ENCODE results near the gene PLCB1. TPM values are rescaled to one million over a fixed set of nuclear protein-coding genes. Genes with fewer than 3 reads are reported as not detected.

Gene PLCB1
- total RNA-seq, 1 experiment from 2014 or later = 11.3 TPM

GRCh38 chr20:8647961-8648441 lies 515.9 kb downstream of the PLCB1 start:
- ChIA-PET POLR2A (no interaction called here), CTCF (no interaction called here)
- Mint-ChIP-seq H3K27ac (no peak overlapping the region; the same call in 1 of the 2 replicates), H3K36me3 (peaks cover 26% of the 10 kb centered on the region), H3K9me3 (peaks cover 22% of the 10 kb centered on the region), H3K4me1 (peaks cover 3% of the 10 kb centered on the region; the same call in 1 of the 2 replicates), H3K27me3 (ENCODE audit: low read depth) (no peaks in the 10 kb centered on the region), H3K4me3 (no peak overlapping the region)
- no peak for DNase-seq (ENCODE audit: low spot score)
- ATAC-seq = no peak
- TF ChIP-seq GABPB1 (CRISPR knock-in tag; IDR thresholded peaks at IDR 0.05) (no peak), ZNF671 (CRISPR knock-in tag; IDR thresholded peaks at IDR 0.05) (no peak), HMGA2 (CRISPR knock-in tag; IDR thresholded peaks at IDR 0.05) (no peak), ZNF416 (CRISPR knock-in tag; IDR thresholded peaks at IDR 0.05) (no peak), NR2C2 (CRISPR knock-in tag; IDR thresholded peaks at IDR 0.05) (no peak), OVOL2 (CRISPR knock-in tag; IDR thresholded peaks at IDR 0.05; ENCODE audit: borderline replicate concordance) (no peak), E2F5 (CRISPR knock-in tag; IDR thresholded peaks at IDR 0.05) (no peak), CBFB (CRISPR knock-in tag; IDR thresholded peaks at IDR 0.05; ENCODE audit: low read depth) (no peak), PRRX2 (CRISPR knock-in tag; IDR thresholded peaks at IDR 0.05) (no peak), CREB1 (CRISPR knock-in tag; IDR thresholded peaks at IDR 0.05) (no peak), NR1H2 (CRISPR knock-in tag; IDR thresholded peaks at IDR 0.05) (no peak), ETV6 (CRISPR knock-in tag; IDR thresholded peaks at IDR 0.05) (no peak), MXD4 (CRISPR knock-in tag; IDR thresholded peaks at IDR 0.05; ENCODE audit: borderline replicate concordance) (no peak), SMAD4 (CRISPR knock-in tag; IDR thresholded peaks at IDR 0.05) (no peak), CREM (CRISPR knock-in tag; IDR thresholded peaks at IDR 0.05) (no peak)
- TF ChIP-seq, protein P1, sequence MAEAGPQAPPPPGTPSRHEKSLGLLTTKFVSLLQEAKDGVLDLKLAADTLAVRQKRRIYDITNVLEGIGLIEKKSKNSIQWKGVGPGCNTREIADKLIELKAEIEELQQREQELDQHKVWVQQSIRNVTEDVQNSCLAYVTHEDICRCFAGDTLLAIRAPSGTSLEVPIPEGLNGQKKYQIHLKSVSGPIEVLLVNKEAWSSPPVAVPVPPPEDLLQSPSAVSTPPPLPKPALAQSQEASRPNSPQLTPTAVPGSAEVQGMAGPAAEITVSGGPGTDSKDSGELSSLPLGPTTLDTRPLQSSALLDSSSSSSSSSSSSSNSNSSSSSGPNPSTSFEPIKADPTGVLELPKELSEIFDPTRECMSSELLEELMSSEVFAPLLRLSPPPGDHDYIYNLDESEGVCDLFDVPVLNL (CRISPR knock-in tag; IDR thresholded peaks at IDR 0.05; ENCODE audit: borderline replicate concordance, low read depth) = no peak

GRCh38 chr20:8648466-8648865 lies 516.4 kb downstream of the PLCB1 start:
- Mint-ChIP-seq H3K4me3 (no peak overlapping the region), H3K36me3 (peaks cover 21% of the 10 kb centered on the region), H3K27ac (no peak overlapping the region), H3K27me3 (ENCODE audit: low read depth) (no peaks in the 10 kb centered on the region), H3K4me1 (peaks cover 3% of the 10 kb centered on the region; the same call in 1 of the 2 replicates), H3K9me3 (peaks cover 18% of the 10 kb centered on the region)
- no peak for TF ChIP-seq JAZF1 (CRISPR knock-in tag; IDR thresholded peaks at IDR 0.05)
- no peak for TF ChIP-seq ATF2 (CRISPR knock-in tag; IDR thresholded peaks at IDR 0.05; ENCODE audit: borderline replicate concordance, low read depth)
- TF ChIP-seq ZNF425 (CRISPR knock-in tag; conservative IDR thresholded peaks at IDR 0.05) = no peak
- ChIA-PET POLR2A (no interaction called here), CTCF (no interaction called here)
- ATAC-seq (no peak), DNase-seq (ENCODE audit: low spot score) (no peak)

- H3K4me1 Mint-ChIP-seq = no peaks in the 10 kb centered on the region
- H3K27ac Mint-ChIP-seq = no peak overlapping the region
- H3K4me3 Mint-ChIP-seq = no peak overlapping the region
- no peak for ATAC-seq
- DNase-seq (ENCODE audit: low spot score) = no peak
- ChIA-PET CTCF (no interaction called here), POLR2A (no interaction called here)
- H3K36me3 Mint-ChIP-seq = peaks cover 21% of the 10 kb centered on the region
- H3K27me3 Mint-ChIP-seq (ENCODE audit: low read depth) = no peaks in the 10 kb centered on the region
- peaks cover 17% of the 10 kb centered on the region for H3K9me3 Mint-ChIP-seq
- TF ChIP-seq JAZF1 (CRISPR knock-in tag; IDR thresholded peaks at IDR 0.05) (no peak), ZBTB21 (CRISPR knock-in tag; IDR thresholded peaks at IDR 0.05; ENCODE audit: borderline replicate concordance) (no peak), TCF7 (CRISPR knock-in tag; IDR thresholded peaks at IDR 0.05; ENCODE audit: low read depth) (no peak), IRF1 (CRISPR knock-in tag; IDR thresholded peaks at IDR 0.05) (no peak), MXD4 (CRISPR knock-in tag; IDR thresholded peaks at IDR 0.05; ENCODE audit: borderline replicate concordance) (no peak), GABPB1 (CRISPR knock-in tag; IDR thresholded peaks at IDR 0.05) (no peak), FOXJ3 (CRISPR knock-in tag; IDR thresholded peaks at IDR 0.05; ENCODE audit: borderline replicate concordance) (no peak), NFATC4 (CRISPR knock-in tag; IDR thresholded peaks at IDR 0.05) (no peak)
- TF ChIP-seq, protein P2, sequence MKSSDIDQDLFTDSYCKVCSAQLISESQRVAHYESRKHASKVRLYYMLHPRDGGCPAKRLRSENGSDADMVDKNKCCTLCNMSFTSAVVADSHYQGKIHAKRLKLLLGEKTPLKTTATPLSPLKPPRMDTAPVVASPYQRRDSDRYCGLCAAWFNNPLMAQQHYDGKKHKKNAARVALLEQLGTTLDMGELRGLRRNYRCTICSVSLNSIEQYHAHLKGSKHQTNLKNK (CRISPR knock-in tag; IDR thresholded peaks at IDR 0.05) = no peak
Observed at GRCh38 chr20:8652396-8652795, 520.3 kb downstream of the PLCB1 start.

Data from WTC11 (cell line).